Measurements from ENCODE around the gene ADARB1. TPM values are rescaled to one million over a fixed set of nuclear protein-coding genes. Genes with fewer than 3 reads are reported as not detected.
A peak's percentile ranks its signal among the peaks of the same experiment; 100 is the strongest.
"Not testable (repeated sequence)": the region's sequence is repeated elsewhere in the genome, so short reads cannot be mapped to it uniquely, and the experiment has no call there.

ADARB1 gene, protein sequence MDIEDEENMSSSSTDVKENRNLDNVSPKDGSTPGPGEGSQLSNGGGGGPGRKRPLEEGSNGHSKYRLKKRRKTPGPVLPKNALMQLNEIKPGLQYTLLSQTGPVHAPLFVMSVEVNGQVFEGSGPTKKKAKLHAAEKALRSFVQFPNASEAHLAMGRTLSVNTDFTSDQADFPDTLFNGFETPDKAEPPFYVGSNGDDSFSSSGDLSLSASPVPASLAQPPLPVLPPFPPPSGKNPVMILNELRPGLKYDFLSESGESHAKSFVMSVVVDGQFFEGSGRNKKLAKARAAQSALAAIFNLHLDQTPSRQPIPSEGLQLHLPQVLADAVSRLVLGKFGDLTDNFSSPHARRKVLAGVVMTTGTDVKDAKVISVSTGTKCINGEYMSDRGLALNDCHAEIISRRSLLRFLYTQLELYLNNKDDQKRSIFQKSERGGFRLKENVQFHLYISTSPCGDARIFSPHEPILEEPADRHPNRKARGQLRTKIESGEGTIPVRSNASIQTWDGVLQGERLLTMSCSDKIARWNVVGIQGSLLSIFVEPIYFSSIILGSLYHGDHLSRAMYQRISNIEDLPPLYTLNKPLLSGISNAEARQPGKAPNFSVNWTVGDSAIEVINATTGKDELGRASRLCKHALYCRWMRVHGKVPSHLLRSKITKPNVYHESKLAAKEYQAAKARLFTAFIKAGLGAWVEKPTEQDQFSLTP
- total RNA-seq: 10.0 and 14.0 TPM in 2 replicates

GRCh38 chr21:45074048-45074817, at the start of gene ADARB1:
Gene ADARB1, plus strand, starts transcription at chr21:45074580. Its CDS starts 97,077 bp downstream, at chr21:45171657.
- Histone ChIP-seq H3K36me3 (ENCODE audit: control insufficient read depth, insufficient read depth, low read length) (no peaks in the 10 kb centered on the region), H3K27me3 (ENCODE audit: control insufficient read depth, insufficient read depth, low read length) (no peaks in the 10 kb centered on the region), H3K4me3 (ENCODE audit: low read depth, low read length) (peak within 1 kb of the TSS; percentile 64)
- FAIRE-seq: no peak
- TF ChIP-seq, protein P1, sequence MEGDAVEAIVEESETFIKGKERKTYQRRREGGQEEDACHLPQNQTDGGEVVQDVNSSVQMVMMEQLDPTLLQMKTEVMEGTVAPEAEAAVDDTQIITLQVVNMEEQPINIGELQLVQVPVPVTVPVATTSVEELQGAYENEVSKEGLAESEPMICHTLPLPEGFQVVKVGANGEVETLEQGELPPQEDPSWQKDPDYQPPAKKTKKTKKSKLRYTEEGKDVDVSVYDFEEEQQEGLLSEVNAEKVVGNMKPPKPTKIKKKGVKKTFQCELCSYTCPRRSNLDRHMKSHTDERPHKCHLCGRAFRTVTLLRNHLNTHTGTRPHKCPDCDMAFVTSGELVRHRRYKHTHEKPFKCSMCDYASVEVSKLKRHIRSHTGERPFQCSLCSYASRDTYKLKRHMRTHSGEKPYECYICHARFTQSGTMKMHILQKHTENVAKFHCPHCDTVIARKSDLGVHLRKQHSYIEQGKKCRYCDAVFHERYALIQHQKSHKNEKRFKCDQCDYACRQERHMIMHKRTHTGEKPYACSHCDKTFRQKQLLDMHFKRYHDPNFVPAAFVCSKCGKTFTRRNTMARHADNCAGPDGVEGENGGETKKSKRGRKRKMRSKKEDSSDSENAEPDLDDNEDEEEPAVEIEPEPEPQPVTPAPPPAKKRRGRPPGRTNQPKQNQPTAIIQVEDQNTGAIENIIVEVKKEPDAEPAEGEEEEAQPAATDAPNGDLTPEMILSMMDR (IDR thresholded peaks at IDR 0.05; ENCODE audit: insufficient read depth, low read length, severe bottlenecking): no peak
- DNase-seq (ENCODE audit: low read depth): peak; percentile 45

- no peaks in the 10 kb centered on the region for H3K36me3 ChIP-seq (ENCODE audit: control insufficient read depth, insufficient read depth, low read length)
- no peak overlapping the region for H3K4me3 ChIP-seq (ENCODE audit: low read depth, low read length)
- TF ChIP-seq, protein P1 (IDR thresholded peaks at IDR 0.05; ENCODE audit: insufficient read depth, low read length, severe bottlenecking): no peak
- DNase-seq (ENCODE audit: low read depth): no peak
- no peak for FAIRE-seq
- peaks cover 3% of the 10 kb centered on the region for H3K27me3 ChIP-seq (ENCODE audit: control insufficient read depth, insufficient read depth, low read length)
Measured at GRCh38 chr21:45026066-45026745, 48.2 kb upstream of the ADARB1 start.

- FAIRE-seq (no peak), DNase-seq (ENCODE audit: low read depth) (no peak)
- TF ChIP-seq, protein P1 (IDR thresholded peaks at IDR 0.05; ENCODE audit: insufficient read depth, low read length, severe bottlenecking): no peak
- Histone ChIP-seq H3K36me3 (ENCODE audit: control insufficient read depth, insufficient read depth, low read length) (no peaks in the 10 kb centered on the region), H3K4me3 (ENCODE audit: low read depth, low read length) (no peak overlapping the region), H3K27me3 (ENCODE audit: control insufficient read depth, insufficient read depth, low read length) (peaks cover 3% of the 10 kb centered on the region)
Measured at GRCh38 chr21:45026826-45027225, 47.6 kb upstream of the ADARB1 start.

DNA sequence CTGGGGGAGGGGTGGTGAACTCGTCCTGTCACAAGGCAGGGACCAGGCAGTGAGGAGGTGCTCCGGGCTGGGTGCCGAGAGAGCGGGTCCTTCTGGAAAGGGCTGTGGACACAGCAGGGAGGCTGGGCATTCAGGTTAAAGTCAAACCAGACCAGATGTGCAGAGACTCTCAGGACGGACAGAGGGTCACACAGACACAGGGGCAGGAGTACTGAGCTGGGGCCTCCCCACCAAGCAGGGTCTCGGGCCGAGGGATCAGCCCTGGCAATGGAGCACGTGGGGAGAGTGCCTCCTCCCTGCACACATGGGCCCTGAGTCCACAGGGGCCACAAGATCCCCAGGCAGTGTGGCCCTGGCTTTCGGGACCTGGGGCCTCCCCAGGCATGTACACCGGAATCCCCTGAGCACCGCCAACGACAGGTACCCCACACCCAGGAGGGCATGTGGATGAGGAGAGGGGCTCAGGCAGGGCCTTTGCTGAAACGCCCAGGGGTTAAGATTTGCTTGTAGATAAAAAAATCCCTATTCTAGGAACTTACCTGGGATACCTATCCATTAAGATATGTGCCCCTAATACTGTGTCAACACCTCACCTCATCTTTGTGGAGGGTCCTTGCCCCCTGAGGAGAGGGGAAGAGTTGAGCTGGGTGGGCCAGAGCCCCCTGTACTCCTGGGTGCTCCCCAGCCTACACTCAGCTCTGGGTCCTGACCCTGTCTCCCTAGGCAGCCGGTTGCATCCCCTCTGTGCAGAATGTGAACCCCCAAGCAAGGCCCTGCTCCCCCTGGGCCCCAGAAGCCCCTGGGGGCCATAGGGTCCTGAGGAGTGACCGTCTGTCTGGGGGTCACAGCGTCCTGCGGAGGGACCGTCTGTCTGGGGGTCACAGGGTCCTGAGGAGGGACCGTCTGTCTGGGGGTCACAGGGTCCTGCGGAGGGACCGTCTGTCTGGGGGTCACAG, 46.9 kb upstream of the ADARB1 start:
- no peak for FAIRE-seq
- Histone ChIP-seq H3K36me3 (ENCODE audit: control insufficient read depth, insufficient read depth, low read length) (no peaks in the 10 kb centered on the region), H3K27me3 (ENCODE audit: control insufficient read depth, insufficient read depth, low read length) (peaks cover 3% of the 10 kb centered on the region), H3K4me3 (ENCODE audit: low read depth, low read length) (no peak overlapping the region)
- TF ChIP-seq, protein P1 (IDR thresholded peaks at IDR 0.05; ENCODE audit: insufficient read depth, low read length, severe bottlenecking): no peak
- DNase-seq (ENCODE audit: low read depth): no peak

DNA sequence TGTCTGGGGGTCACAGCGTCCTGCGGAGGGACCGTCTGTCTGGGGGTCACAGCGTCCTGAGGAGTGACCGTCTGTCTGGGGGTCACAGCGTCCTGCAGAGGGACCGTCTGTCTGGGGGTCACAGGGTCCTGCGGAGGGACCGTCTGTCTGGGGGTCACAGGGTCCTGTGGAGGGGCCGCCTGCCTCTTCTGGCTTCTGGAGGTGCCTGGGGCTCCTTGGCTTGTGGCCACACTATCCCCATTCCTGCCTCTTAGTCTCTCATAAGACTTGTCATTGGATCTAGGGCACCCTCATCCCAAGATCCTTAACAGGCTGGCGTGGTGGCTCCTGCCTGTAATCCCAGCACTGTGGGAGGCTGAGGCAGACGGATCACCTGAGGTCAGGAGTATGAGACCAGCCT, 45.7 kb upstream of the ADARB1 start:
- not testable (repeated sequence) for H3K27me3 ChIP-seq (ENCODE audit: control insufficient read depth, insufficient read depth, low read length); H3K36me3 ChIP-seq (ENCODE audit: control insufficient read depth, insufficient read depth, low read length); FAIRE-seq; DNase-seq (ENCODE audit: low read depth); H3K4me3 ChIP-seq (ENCODE audit: low read depth, low read length)

All from bronchial epithelial cell (primary cell).